GM12892 (cell line): ENCODE measurements around the gene ACYP2.
"Not testable (repeated sequence)": the region's sequence is repeated elsewhere in the genome, so short reads cannot be mapped to it uniquely, and the experiment has no call there.

Experiments used
- DNase-seq: peaks from one replicate; pipeline ENCODE4 v3.0.0; 2011; ENCODE audit not compliant: insufficient read length
- FAIRE-seq: peaks from 2 replicates; lab custom pipeline; 2011; peaks lifted over from hg19 to GRCh38; lab: Jason Lieb, UNC
- POLR2A ChIP-seq: IDR thresholded peaks from 2 replicates; pipeline ENCODE4 v1.6.1; 2011; ENCODE audit warnings: low read depth, low read length, control low read depth
- POLR2AphosphoS5 ChIP-seq: IDR thresholded peaks from 2 replicates; pipeline ENCODE4 v1.6.1; 2011; ENCODE audit warnings: low read depth, low read length, control low read depth
- TAF1 ChIP-seq: IDR thresholded peaks from 2 replicates; pipeline ENCODE4 v1.6.1; 2011; ENCODE audit warnings: low read depth, mild to moderate bottlenecking, control low read depth, low read length, borderline replicate concordance

The ACYP2 gene

GRCh38 chr2:54261537-54261936 lies 146.1 kb downstream of the ACYP2 start:
- no peak for DNase-seq
- TF ChIP-seq POLR2AphosphoS5 (no peak), TAF1 (no peak), POLR2A (no peak)
- FAIRE-seq, result no peak

- TF ChIP-seq TAF1 (no peak), POLR2A (no peak), POLR2AphosphoS5 (no peak)
- FAIRE-seq (no peak), DNase-seq (no peak)
Measured at GRCh38 chr2:54262015-54262765, 146.8 kb downstream of the ACYP2 start.

GRCh38 chr2:54265081-54265480 lies 149.7 kb downstream of the ACYP2 start:
- FAIRE-seq, DNase-seq: not testable (repeated sequence)

GRCh38 chr2:54267577-54267976 lies 152.2 kb downstream of the ACYP2 start:
- TF ChIP-seq TAF1, result no peak
- TF ChIP-seq POLR2AphosphoS5, result no peak
- no peak for TF ChIP-seq POLR2A
- DNase-seq, result no peak
- FAIRE-seq, result no peak

GRCh38 chr2:54271189-54271588 lies 155.8 kb downstream of the ACYP2 start:
- DNase-seq (no peak), FAIRE-seq (no peak)
- TF ChIP-seq POLR2AphosphoS5 (no peak), TAF1 (no peak), POLR2A (no peak)

- DNase-seq (no peak), FAIRE-seq (peak; percentile 86)
- no peak for TF ChIP-seq POLR2A
- no peak for TF ChIP-seq TAF1
Measured at GRCh38 chr2:54271843-54272627, 156.6 kb downstream of the ACYP2 start.

- DNase-seq (no peak), FAIRE-seq (no peak)
- no peak for TF ChIP-seq TAF1
- no peak for TF ChIP-seq POLR2A
- TF ChIP-seq POLR2AphosphoS5, result no peak
Measured at GRCh38 chr2:54274781-54275242, 159.4 kb downstream of the ACYP2 start.

GRCh38 chr2:54275541-54275940 lies 160.1 kb downstream of the ACYP2 start:
- FAIRE-seq (no peak), DNase-seq (no peak)
- no peak for TF ChIP-seq POLR2AphosphoS5
- TF ChIP-seq TAF1, result no peak
- no peak for TF ChIP-seq POLR2A

- TF ChIP-seq TAF1 (no peak), POLR2A (no peak), POLR2AphosphoS5 (no peak)
- DNase-seq, result no peak
- FAIRE-seq, result no peak
Measured at GRCh38 chr2:54279385-54279784, 164.0 kb downstream of the ACYP2 start.

GRCh38 chr2:54284826-54285225 lies 169.4 kb downstream of the ACYP2 start:
- DNase-seq, result no peak
- no peak for TF ChIP-seq POLR2AphosphoS5
- TF ChIP-seq TAF1, result no peak
- no peak for TF ChIP-seq POLR2A
- FAIRE-seq, result no peak

- no peak for DNase-seq
- FAIRE-seq, result no peak
- TF ChIP-seq TAF1 (no peak), POLR2A (no peak)
Measured at GRCh38 chr2:54285451-54285850, 170.0 kb downstream of the ACYP2 start.

- TF ChIP-seq POLR2A (no peak), POLR2AphosphoS5 (no peak), TAF1 (no peak)
- DNase-seq, result no peak
- no peak for FAIRE-seq
Measured at GRCh38 chr2:54287532-54287931, 172.1 kb downstream of the ACYP2 start.
